ENCODE measurements around the gene NR2C2. TPM values are rescaled to one million over a fixed set of nuclear protein-coding genes. Genes with fewer than 3 reads are reported as not detected.

Gene NR2C2
- total RNA-seq, 1 experiment from 2014 or later, result 38.5 TPM

DNA sequence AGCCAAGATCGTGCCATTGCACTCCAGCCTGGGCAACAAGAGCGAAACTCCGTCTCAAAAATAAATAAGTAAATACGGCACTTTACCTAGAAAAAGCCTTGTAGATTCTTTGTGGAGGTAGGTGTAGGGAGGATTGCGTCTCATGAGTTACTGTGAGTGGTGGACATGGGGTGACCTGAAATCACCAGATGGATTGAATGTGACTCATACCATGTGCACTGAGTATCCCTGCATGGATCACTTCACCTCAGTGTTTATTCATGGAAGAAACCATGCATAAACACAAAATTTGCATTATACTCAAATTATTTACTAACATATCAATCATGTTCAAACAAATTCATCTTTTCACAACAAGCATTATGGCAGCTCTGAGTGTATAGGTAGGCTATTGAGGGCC, 61.8 kb downstream of the NR2C2 start:
- Histone ChIP-seq H3K79me1 (ENCODE audit: insufficient read depth, low read depth, low read length, poor library complexity, severe bottlenecking) (no peaks in the 10 kb centered on the region), H3K23ac (ENCODE audit: insufficient read length, low read depth, low read length) (no peak overlapping the region), H3K4me2 (ENCODE audit: insufficient read depth, insufficient read length, low read length) (no peak overlapping the region), H3K27me3 (ENCODE audit: insufficient read depth, low read length) (no peaks in the 10 kb centered on the region), H3K4ac (ENCODE audit: low read depth, low read length) (no peak overlapping the region), H3T11ph (ENCODE audit: low read length) (no peak overlapping the region), H2AK5ac (ENCODE audit: insufficient read length, low read length) (no peak overlapping the region), H2BK20ac (ENCODE audit: low read depth, low read length, poor library complexity, severe bottlenecking) (no peak overlapping the region), H2BK120ac (ENCODE audit: low read depth, low read length, poor library complexity, severe bottlenecking) (no peak overlapping the region), H4K91ac (ENCODE audit: insufficient read length, low read depth, low read length) (no peak overlapping the region), H3K79me2 (ENCODE audit: insufficient read depth, low read length) (no peaks in the 10 kb centered on the region), H3K27ac (ENCODE audit: insufficient read length, low read depth, low read length) (no peak overlapping the region), H3K23me2 (ENCODE audit: insufficient read length, low read depth, low read length, poor library complexity, severe bottlenecking) (no peaks in the 10 kb centered on the region), H4K20me1 (ENCODE audit: control insufficient read depth, insufficient read depth, insufficient read length) (no peaks in the 10 kb centered on the region), H3K18ac (ENCODE audit: insufficient read length, low read depth, low read length) (no peak overlapping the region), H2BK5ac (ENCODE audit: insufficient read length, low read length) (no peak overlapping the region), H3K56ac (ENCODE audit: insufficient read length, low read depth, low read length) (no peak overlapping the region), H2BK12ac (ENCODE audit: insufficient read length, low read depth, low read length) (no peak overlapping the region), H2AFZ (ENCODE audit: low read length) (no peak overlapping the region), H4K8ac (replicated peaks; ENCODE audit: insufficient read length, low read depth, low read length) (no peak overlapping the region), H3K9ac (ENCODE audit: extremely low read depth, insufficient read length, low read length) (no peak overlapping the region), H3K14ac (ENCODE audit: insufficient read depth, low read length) (no peak overlapping the region), H3K9me3 (ENCODE audit: control insufficient read depth, low read depth, low read length) (no peaks in the 10 kb centered on the region), H2BK15ac (ENCODE audit: low read depth, low read length) (no peak overlapping the region), H4K5ac (ENCODE audit: insufficient read length, low read depth, low read length) (no peak overlapping the region), H3K4me1 (ENCODE audit: insufficient read depth, low read length) (no peaks in the 10 kb centered on the region)
- WGBS (ENCODE audit: extremely low coverage, insufficient read length, low lambda C conversion rate), result no CpG with 5 or more reads among the region's 5 CpGs
- Mint-ChIP-seq H3K4me3 (no peak overlapping the region), H3K27ac (no peak overlapping the region; a peak in 1 of 7 replicates), H3K9me3 (no peaks in the 10 kb centered on the region), H3K4me1 (no peaks in the 10 kb centered on the region), H3K36me3 (ENCODE audit: insufficient read depth in 1 of 3, low read depth in 3 of 3) (peaks cover 8 to 57% (median 36%) of the 10 kb centered on the region in 3 experiments; a peak in 5 of 7 replicates), H3K27me3 (ENCODE audit: low read depth) (no peaks in the 10 kb centered on the region)
- TF ChIP-seq, protein P1, sequence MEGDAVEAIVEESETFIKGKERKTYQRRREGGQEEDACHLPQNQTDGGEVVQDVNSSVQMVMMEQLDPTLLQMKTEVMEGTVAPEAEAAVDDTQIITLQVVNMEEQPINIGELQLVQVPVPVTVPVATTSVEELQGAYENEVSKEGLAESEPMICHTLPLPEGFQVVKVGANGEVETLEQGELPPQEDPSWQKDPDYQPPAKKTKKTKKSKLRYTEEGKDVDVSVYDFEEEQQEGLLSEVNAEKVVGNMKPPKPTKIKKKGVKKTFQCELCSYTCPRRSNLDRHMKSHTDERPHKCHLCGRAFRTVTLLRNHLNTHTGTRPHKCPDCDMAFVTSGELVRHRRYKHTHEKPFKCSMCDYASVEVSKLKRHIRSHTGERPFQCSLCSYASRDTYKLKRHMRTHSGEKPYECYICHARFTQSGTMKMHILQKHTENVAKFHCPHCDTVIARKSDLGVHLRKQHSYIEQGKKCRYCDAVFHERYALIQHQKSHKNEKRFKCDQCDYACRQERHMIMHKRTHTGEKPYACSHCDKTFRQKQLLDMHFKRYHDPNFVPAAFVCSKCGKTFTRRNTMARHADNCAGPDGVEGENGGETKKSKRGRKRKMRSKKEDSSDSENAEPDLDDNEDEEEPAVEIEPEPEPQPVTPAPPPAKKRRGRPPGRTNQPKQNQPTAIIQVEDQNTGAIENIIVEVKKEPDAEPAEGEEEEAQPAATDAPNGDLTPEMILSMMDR (conservative IDR thresholded peaks at IDR 0.05), result no peak
- DNase-seq, result no peak

All from H9 (cell line).